NCI-H82 treated with DMSO at 0.1 percent for 48 hours (cell line): Measurements from ENCODE around the gene DCLRE1A.
"Not testable (repeated sequence)": the region's sequence is repeated elsewhere in the genome, so short reads cannot be mapped to it uniquely, and the experiment has no call there.

Source experiments
- DNase-seq: peaks from one replicate; lab custom pipeline; 2025; ENCODE audit not compliant: unreplicated experiment; lab: John Stamatoyannopoulos, UW

The DCLRE1A gene

DNA sequence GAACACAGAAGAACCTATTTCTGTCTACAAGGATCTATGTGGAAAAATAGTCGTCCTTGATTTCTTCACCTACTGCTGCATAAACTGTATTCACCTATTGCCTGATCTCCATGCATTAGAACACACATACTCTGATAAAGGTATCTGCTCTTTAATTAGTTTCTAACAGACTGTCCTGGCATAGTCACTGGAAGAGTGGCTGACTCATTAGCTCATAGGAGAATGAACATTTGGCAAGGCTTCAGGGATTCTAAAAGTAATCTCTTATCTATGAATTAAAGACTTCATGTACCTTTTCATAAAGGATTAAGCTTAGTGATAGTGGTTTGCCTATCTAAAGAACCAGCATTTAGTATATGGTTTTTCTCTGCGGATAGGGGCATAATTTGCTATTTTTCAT is 4.7 kb upstream of the DCLRE1A start:
- no peak for DNase-seq

DNA sequence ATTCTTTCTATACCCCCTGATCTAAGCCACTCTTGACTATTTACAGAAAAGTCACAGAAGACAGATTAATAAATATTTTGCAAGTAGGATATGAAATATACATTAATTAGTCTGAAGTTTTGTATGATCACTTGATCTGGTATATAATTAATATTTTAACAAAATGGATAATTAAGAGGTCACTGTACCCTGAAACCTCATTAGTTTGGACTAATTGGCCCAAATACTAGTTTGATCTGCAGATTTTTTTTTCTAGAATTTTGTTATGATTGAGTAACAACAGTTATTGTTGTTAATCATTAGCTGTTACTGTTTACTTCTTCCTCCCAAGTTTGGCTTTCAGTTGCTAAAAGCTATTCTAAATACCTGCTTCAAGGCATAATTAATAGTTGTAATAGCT is 3.3 kb upstream of the DCLRE1A start:
- DNase-seq: no peak

- no peak for DNase-seq
Observed at GRCh38 chr10:113856563-113856962, 2.7 kb upstream of the DCLRE1A start.

DNA sequence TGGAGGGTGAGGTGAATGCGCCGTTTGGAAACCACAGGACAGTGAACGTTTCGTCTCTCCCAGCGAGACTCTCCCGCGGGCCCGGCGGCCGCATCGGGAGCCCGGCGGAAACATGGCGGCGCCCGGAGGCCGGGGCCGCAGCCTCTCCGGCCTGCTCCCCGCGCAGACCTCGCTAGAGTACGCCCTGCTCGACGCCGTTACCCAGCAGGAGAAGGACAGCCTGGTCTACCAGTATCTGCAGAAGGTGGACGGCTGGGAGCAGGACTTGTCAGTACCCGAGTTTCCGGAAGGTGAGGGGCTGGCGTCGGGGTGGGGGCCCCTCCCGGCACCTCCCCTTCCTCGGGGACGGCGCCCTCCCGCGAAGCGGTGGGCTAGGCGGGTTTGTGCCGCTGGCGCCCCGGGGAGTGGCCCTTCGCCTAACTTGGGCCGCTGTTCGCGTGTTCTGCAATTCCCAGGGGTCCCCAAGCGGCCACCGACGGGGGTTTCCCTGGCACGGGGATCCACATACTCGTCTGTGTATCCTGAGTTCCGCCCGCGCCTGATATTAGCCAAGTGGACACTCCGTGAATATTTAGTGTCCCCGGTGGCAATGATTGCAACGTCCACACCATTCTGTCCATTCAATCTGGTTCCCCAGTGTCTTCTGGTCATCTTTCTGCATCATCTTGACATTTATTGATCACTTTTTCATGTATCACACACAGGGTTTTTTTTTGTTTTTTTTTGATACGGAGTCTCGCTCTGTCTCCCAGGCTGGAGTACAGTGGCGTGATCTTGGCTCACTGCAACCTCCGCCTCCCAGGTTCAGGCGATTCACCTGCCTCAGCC is 1.1 kb upstream of the DCLRE1A start:
- DNase-seq: no peak

- DNase-seq: no peak
Observed at GRCh38 chr10:113853578-113854012, 287 bp downstream of the DCLRE1A start.

DNA sequence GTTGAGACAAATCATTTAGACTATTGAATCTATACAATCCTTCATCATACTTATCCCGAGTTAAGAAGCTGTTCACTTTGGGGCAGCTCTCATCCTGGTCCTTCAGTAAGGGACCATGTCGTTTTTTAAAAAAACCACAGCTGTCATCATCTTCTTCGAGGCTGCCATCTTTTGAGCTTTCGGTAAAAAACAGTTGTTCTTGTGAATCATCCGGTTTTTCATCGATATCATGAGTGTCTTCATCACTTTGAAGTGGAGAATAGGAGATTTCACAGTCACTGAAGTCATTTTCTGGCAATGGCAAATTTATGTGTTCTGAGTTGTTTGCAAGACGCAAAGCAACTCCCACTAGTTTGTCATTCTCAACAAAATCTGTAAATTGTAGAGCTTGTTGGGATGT is 3.9 kb downstream of the DCLRE1A start:
- no peak for DNase-seq

- DNase-seq: no peak
Observed at GRCh38 chr10:113849140-113849803, 4.6 kb downstream of the DCLRE1A start.

GRCh38 chr10:113846036-113846435 is 7.8 kb downstream of the DCLRE1A start:
- no peak for DNase-seq

- DNase-seq: no peak
Observed at GRCh38 chr10:113843972-113844485, 9.9 kb downstream of the DCLRE1A start.

GRCh38 chr10:113842171-113842570 is 11.7 kb downstream of the DCLRE1A start:
- DNase-seq: no peak

- not testable (repeated sequence) for DNase-seq
Observed at GRCh38 chr10:113828567-113828966, 25.3 kb downstream of the DCLRE1A start.

- no peak for DNase-seq
Observed at GRCh38 chr10:113825791-113826190, 28.1 kb downstream of the DCLRE1A start.

DNA sequence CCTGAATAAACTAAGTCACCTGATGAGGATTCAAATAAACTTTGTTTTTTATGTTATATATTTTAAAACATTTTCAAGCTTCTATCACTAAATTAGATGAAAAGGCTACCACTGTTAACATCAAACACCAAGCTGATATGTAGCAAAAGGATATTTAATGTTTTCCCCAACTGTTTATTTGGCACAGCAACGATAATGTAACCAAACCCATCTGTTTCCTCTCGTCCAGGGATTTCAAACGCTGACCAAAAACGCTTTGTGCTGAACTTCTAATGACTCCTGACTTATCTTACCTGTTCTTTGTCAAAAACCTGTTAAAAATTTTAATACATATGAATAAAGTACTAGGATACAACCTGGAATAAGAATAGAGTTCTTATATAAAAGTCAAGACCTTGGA is 30.5 kb downstream of the DCLRE1A start:
- DNase-seq: no peak

DNA sequence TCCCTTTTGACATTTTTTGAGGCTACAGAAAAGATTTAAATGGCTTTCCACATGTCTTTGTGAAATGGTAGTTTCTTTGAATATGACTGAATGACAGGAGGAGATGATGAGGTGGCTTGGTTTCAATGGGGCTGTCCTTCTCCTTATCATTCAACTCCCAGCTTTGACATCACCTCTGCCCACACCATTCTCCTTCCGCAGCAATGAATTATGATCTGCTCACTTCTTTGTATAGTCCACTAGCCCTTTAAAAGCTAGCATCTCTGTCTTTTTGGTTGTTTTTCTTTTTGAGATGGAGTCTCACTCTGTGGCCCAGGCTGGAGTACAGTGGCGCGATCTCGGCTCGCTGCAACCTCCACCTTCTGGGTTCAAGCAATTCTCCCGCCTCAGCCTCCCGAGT is 31.7 kb downstream of the DCLRE1A start:
- DNase-seq: no peak

- not testable (repeated sequence) for DNase-seq
Observed at GRCh38 chr10:113821306-113821705, 32.6 kb downstream of the DCLRE1A start.

DNA sequence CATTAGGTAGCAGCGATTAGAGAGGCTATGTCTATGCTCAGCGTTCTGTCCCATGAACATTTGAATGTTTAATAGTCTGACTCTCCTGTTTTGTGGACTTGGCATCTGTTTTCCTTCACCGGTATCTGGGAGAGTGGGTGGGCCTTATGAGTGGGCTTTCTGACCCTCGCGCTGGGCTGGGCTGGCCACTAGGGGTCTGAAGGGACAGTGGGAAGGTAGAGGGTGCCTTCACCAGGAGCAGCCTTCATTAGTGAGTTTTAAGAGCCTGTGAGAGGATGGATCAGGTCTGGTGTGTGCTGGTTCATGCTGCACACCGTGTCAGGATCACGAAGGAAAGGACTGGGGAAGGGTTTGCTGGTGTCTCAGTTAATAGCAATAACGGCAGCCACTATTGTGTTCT is 33.4 kb downstream of the DCLRE1A start:
- DNase-seq: no peak

DNA sequence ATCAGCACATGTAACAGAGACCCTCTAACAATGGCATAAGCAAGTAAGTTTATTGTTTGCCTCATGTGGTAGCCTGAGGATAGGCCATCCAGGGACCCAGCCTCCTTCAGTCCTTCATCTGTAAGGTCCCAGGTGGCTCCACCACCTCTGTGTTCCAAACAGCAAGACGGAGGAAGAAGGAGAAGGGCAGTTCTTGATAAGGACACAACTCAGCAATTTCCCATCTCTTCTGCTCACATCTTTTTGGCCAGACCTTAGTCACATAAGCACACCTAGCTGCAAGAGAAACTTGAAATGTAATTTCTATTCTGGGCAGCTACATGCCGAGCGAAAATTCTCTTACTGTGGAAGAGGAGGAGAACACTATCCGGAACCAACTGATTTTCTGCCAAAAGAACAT is 33.9 kb downstream of the DCLRE1A start:
- DNase-seq: no peak

DNA sequence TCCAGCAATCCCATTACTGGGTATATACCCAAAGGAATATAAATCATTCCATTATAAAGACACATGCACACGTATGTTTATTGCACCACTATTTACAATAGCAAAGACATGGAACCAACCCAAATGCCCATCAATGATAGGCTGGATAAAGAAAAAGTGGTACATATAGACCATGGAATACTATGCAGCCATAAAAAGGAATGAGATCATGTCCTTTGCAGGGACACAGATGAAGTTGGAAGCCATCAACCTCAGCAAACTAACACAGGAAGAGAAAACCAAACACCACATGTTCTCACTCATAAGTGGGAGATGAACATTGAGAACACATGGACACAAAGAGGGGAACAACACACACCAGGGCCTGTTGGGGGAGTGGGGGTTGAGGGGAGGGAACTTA is 39.2 kb downstream of the DCLRE1A start:
- not testable (repeated sequence) for DNase-seq

DNA sequence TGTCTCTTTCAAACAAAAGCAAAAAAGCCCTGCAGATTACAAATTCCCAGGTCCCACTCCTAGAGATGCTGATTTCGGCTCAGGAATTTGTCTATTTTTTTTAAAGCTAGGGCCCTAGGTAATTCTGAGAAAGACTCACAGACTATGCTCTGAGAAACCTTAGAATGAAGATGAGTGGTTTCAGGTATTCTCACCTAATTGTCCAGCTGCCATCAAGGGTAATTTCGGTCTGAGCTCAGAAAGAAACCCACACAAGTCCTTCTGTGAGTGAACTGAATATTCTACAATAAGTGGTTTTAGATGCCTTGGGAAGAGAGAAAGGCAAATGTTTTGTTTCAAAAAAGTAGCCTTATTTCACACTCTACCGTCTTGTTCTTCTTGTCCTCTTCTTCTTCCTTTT is 45.7 kb downstream of the DCLRE1A start:
- no peak for DNase-seq

- no peak for DNase-seq
Observed at GRCh38 chr10:113806503-113806902, 47.4 kb downstream of the DCLRE1A start.

GRCh38 chr10:113802997-113803396 is 50.9 kb downstream of the DCLRE1A start:
- no peak for DNase-seq

GRCh38 chr10:113801569-113801968 is 52.3 kb downstream of the DCLRE1A start:
- no peak for DNase-seq
